ENCODE measurements around the gene ZNF426.
"Not testable (repeated sequence)": the region's sequence is repeated elsewhere in the genome, so short reads cannot be mapped to it uniquely, and the experiment has no call there.

ZNF426 gene

GRCh38 chr19:9566729-9567128 lies 28.3 kb upstream of the ZNF426 start:
- ChIA-PET POLR2A (ENCODE audit: low non-redundant PET) (no interaction called here), CTCF (interaction anchor here (0.6 kb wide), 1 partner anchor 155 kb away, joined by 3 read pairs; no protein-coding TSS in a partner anchor)
- TF ChIP-seq, protein P1, sequence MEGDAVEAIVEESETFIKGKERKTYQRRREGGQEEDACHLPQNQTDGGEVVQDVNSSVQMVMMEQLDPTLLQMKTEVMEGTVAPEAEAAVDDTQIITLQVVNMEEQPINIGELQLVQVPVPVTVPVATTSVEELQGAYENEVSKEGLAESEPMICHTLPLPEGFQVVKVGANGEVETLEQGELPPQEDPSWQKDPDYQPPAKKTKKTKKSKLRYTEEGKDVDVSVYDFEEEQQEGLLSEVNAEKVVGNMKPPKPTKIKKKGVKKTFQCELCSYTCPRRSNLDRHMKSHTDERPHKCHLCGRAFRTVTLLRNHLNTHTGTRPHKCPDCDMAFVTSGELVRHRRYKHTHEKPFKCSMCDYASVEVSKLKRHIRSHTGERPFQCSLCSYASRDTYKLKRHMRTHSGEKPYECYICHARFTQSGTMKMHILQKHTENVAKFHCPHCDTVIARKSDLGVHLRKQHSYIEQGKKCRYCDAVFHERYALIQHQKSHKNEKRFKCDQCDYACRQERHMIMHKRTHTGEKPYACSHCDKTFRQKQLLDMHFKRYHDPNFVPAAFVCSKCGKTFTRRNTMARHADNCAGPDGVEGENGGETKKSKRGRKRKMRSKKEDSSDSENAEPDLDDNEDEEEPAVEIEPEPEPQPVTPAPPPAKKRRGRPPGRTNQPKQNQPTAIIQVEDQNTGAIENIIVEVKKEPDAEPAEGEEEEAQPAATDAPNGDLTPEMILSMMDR (conservative IDR thresholded peaks at IDR 0.05; ENCODE audit: low read depth): no peak
- H3K27ac ChIP-seq: no peak overlapping the region
- no peak for DNase-seq (ENCODE audit: low spot score)

- ChIA-PET POLR2A (ENCODE audit: low non-redundant PET) (interaction anchor here (0.6 kb wide), 1 partner anchor 17 kb away, joined by 7 read pairs; no protein-coding TSS in a partner anchor), CTCF (interaction anchor here (0.6 to 0.7 kb wide), 2 partner anchors 155 to 243 kb away, joined by 3 read pairs; no protein-coding TSS in a partner anchor)
- TF ChIP-seq, protein P1 (conservative IDR thresholded peaks at IDR 0.05; ENCODE audit: low read depth): no peak
- H3K27ac ChIP-seq: no peak overlapping the region
- no peak for DNase-seq (ENCODE audit: low spot score)
These were observed 27.7 kb upstream of the ZNF426 start for GRCh38 chr19:9565900-9566705.

GRCh38 chr19:9552536-9553274 lies 14.3 kb upstream of the ZNF426 start:
- DNase-seq (ENCODE audit: low spot score): no peak
- ChIA-PET CTCF (no interaction called here), POLR2A (ENCODE audit: low non-redundant PET) (no interaction called here)
- TF ChIP-seq, protein P1 (conservative IDR thresholded peaks at IDR 0.05; ENCODE audit: low read depth): no peak
- no peak overlapping the region for H3K27ac ChIP-seq

- no peak overlapping the region for H3K27ac ChIP-seq
- no peak for DNase-seq (ENCODE audit: low spot score)
- ChIA-PET POLR2A (ENCODE audit: low non-redundant PET) (no interaction called here), CTCF (no interaction called here)
- TF ChIP-seq, protein P1 (conservative IDR thresholded peaks at IDR 0.05; ENCODE audit: low read depth): no peak
These were observed 9.4 kb upstream of the ZNF426 start for GRCh38 chr19:9547870-9548269.

GRCh38 chr19:9541281-9541680 lies 2.8 kb upstream of the ZNF426 start:
- H3K27ac ChIP-seq; POLR2A ChIA-PET (ENCODE audit: low non-redundant PET); DNase-seq (ENCODE audit: low spot score); CTCF ChIA-PET: not testable (repeated sequence)

- POLR2A ChIA-PET (ENCODE audit: low non-redundant PET); DNase-seq (ENCODE audit: low spot score); H3K27ac ChIP-seq: not testable (repeated sequence)
- CTCF ChIA-PET: interaction anchor here (0.6 kb wide), 1 partner anchor 15 kb away, joined by 3 read pairs; no protein-coding TSS in a partner anchor
These were observed 1.5 kb upstream of the ZNF426 start for GRCh38 chr19:9539921-9540320.

GRCh38 chr19:9539201-9539600 lies 756 bp upstream of the ZNF426 start:
- DNase-seq (ENCODE audit: low spot score); POLR2A ChIA-PET (ENCODE audit: low non-redundant PET); CTCF ChIA-PET: not testable (repeated sequence)
- H3K27ac ChIP-seq: peak overlapping the region; percentile 89

- H3K27ac ChIP-seq: no peak overlapping the region
- ChIA-PET CTCF (no interaction called here), POLR2A (ENCODE audit: low non-redundant PET) (no interaction called here)
- TF ChIP-seq, protein P1 (conservative IDR thresholded peaks at IDR 0.05; ENCODE audit: low read depth): no peak
- DNase-seq (ENCODE audit: low spot score): no peak
These were observed 2.5 kb downstream of the ZNF426 start for GRCh38 chr19:9535934-9536333.

Data from RWPE1 (cell line).